ENCODE data around the gene JAKMIP3.

Gene JAKMIP3

GRCh38 chr10:132098539-132099388 lies 33.0 kb downstream of the JAKMIP3 start:
- in situ Hi-C loops (cut with HindIII; ENCODE audit: low pct_unique_long_range_greater_than_20kb, low sequenced_read_pairs) = no loop called here
- DNase-seq (ENCODE audit: low read depth in 1 of 2, low spot score in 1 of 2) = no peak
- TF ChIP-seq JUND (IDR thresholded peaks at IDR 0.05; ENCODE audit: low read depth) = no peak

- no peak for TF ChIP-seq JUND (IDR thresholded peaks at IDR 0.05; ENCODE audit: low read depth)
- DNase-seq (ENCODE audit: low read depth in 1 of 2, low spot score in 1 of 2) = no peak
- in situ Hi-C loops (cut with HindIII; ENCODE audit: low pct_unique_long_range_greater_than_20kb, low sequenced_read_pairs) = no loop called here
Measured at GRCh38 chr10:132099389-132100090, 33.8 kb downstream of the JAKMIP3 start.

- in situ Hi-C loops (cut with HindIII; ENCODE audit: low pct_unique_long_range_greater_than_20kb, low sequenced_read_pairs) = no loop called here
- no peak for TF ChIP-seq JUND (IDR thresholded peaks at IDR 0.05; ENCODE audit: low read depth)
- DNase-seq (ENCODE audit: low read depth in 1 of 2, low spot score in 1 of 2) = no peak
Measured at GRCh38 chr10:132100091-132100481, 34.3 kb downstream of the JAKMIP3 start.

GRCh38 chr10:132100556-132101349 lies 35.0 kb downstream of the JAKMIP3 start:
- TF ChIP-seq JUND (IDR thresholded peaks at IDR 0.05; ENCODE audit: low read depth) = no peak
- in situ Hi-C loops (cut with HindIII; ENCODE audit: low pct_unique_long_range_greater_than_20kb, low sequenced_read_pairs) = no loop called here

GRCh38 chr10:132101529-132101928 lies 35.8 kb downstream of the JAKMIP3 start:
- in situ Hi-C loops (cut with HindIII; ENCODE audit: low pct_unique_long_range_greater_than_20kb, low sequenced_read_pairs) = no loop called here
- no peak for DNase-seq (ENCODE audit: low read depth in 1 of 2, low spot score in 1 of 2)
- TF ChIP-seq JUND (IDR thresholded peaks at IDR 0.05; ENCODE audit: low read depth) = no peak

More at GRCh38 chr10:132100556-132101349, 35.0 kb downstream of the JAKMIP3 start:
- no peak for DNase-seq (ENCODE audit: low read depth in 1 of 2, low spot score in 1 of 2)

- DNase-seq (ENCODE audit: low read depth in 1 of 2, low spot score in 1 of 2) = no peak
- TF ChIP-seq JUND (IDR thresholded peaks at IDR 0.05; ENCODE audit: low read depth) = no peak
- in situ Hi-C loops (cut with HindIII; ENCODE audit: low pct_unique_long_range_greater_than_20kb, low sequenced_read_pairs) = no loop called here
Measured at GRCh38 chr10:132102071-132102716, 36.4 kb downstream of the JAKMIP3 start.

- TF ChIP-seq JUND (IDR thresholded peaks at IDR 0.05; ENCODE audit: low read depth) = no peak
- DNase-seq (ENCODE audit: low read depth in 1 of 2, low spot score in 1 of 2) = no peak
- in situ Hi-C loops (cut with HindIII; ENCODE audit: low pct_unique_long_range_greater_than_20kb, low sequenced_read_pairs) = no loop called here
Measured at GRCh38 chr10:132102717-132103110, 37.0 kb downstream of the JAKMIP3 start.

GRCh38 chr10:132103116-132103910 lies 37.6 kb downstream of the JAKMIP3 start:
- in situ Hi-C loops (cut with HindIII; ENCODE audit: low pct_unique_long_range_greater_than_20kb, low sequenced_read_pairs) = no loop called here
- DNase-seq (ENCODE audit: low read depth in 1 of 2, low spot score in 1 of 2) = no peak
- TF ChIP-seq JUND (IDR thresholded peaks at IDR 0.05; ENCODE audit: low read depth) = no peak

GRCh38 chr10:132104062-132104461 lies 38.3 kb downstream of the JAKMIP3 start:
- in situ Hi-C loops (cut with HindIII; ENCODE audit: low pct_unique_long_range_greater_than_20kb, low sequenced_read_pairs) = no loop called here

GRCh38 chr10:132104471-132105301 lies 38.9 kb downstream of the JAKMIP3 start:
- TF ChIP-seq JUND (IDR thresholded peaks at IDR 0.05; ENCODE audit: low read depth) = no peak
- DNase-seq (ENCODE audit: low read depth in 1 of 2, low spot score in 1 of 2) = no peak

More at GRCh38 chr10:132104062-132104461, 38.3 kb downstream of the JAKMIP3 start:
- no peak for DNase-seq (ENCODE audit: low read depth in 1 of 2, low spot score in 1 of 2)
- no peak for TF ChIP-seq JUND (IDR thresholded peaks at IDR 0.05; ENCODE audit: low read depth)

More at GRCh38 chr10:132104471-132105301, 38.9 kb downstream of the JAKMIP3 start:
- in situ Hi-C loops (cut with HindIII; ENCODE audit: low pct_unique_long_range_greater_than_20kb, low sequenced_read_pairs) = no loop called here
